Fibroblast of pulmonary artery (primary cell): ENCODE measurements around the gene OTOA.
A peak's percentile ranks its signal among the peaks of the same experiment; 100 is the strongest.
"Not testable (repeated sequence)": the region's sequence is repeated elsewhere in the genome, so short reads cannot be mapped to it uniquely, and the experiment has no call there.

ENCODE experiments used
- DNase-seq: peaks from one replicate; pipeline ENCODE4 v3.0.0-alpha.2; 2010; ENCODE audit warnings: low read depth
- H3K4me3 ChIP-seq: replicated peaks from 2 replicates; pipeline ENCODE4 v1.5.1; 2011; ENCODE audit warnings: low read depth, mild to moderate bottlenecking, control low read depth, low read length, moderate library complexity
- CTCF ChIP-seq: IDR thresholded peaks from 2 replicates; pipeline ENCODE4 v1.5.1; 2011; ENCODE audit warnings: mild to moderate bottlenecking, control low read depth, low read length, inconsistent platforms; ENCODE audit errors: missing control alignments

Gene OTOA

GRCh38 chr16:21625026-21625425 is 38.7 kb upstream of the OTOA start:
- no peak for TF ChIP-seq CTCF
- no peak for DNase-seq
- no peak overlapping the region for H3K4me3 ChIP-seq

GRCh38 chr16:21626659-21627277 is 37.0 kb upstream of the OTOA start:
- DNase-seq: peak; percentile 79
- H3K4me3 ChIP-seq: no peak overlapping the region
- TF ChIP-seq CTCF: no peak

- H3K4me3 ChIP-seq: no peak overlapping the region
- DNase-seq: no peak
- no peak for TF ChIP-seq CTCF
Observed at GRCh38 chr16:21628121-21628726, 35.5 kb upstream of the OTOA start.

GRCh38 chr16:21628772-21629171 is 35.0 kb upstream of the OTOA start:
- DNase-seq: no peak
- no peak overlapping the region for H3K4me3 ChIP-seq
- TF ChIP-seq CTCF: no peak

GRCh38 chr16:21629616-21630539 is 33.9 kb upstream of the OTOA start:
- DNase-seq, H3K4me3 ChIP-seq: not testable (repeated sequence)

DNA sequence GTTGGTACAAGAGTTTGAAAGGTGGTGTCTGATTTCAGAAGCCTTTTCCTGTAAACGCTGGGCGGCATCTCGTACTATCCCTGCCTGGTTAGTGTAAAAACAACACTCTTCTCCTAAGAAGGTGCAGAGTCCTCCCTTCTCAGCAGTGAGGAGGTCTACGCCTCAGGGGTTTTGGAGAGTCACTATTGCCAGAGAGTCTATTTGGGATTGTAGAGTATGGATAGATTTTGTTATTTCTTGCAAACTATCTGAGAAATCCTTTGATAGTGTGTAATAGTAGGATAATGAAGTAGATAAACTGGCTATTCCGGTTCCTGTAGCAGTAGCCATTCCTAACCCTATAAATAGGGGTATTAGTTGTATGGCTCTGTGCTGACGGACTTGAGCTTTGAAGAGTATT is 32.9 kb upstream of the OTOA start:
- H3K4me3 ChIP-seq, DNase-seq: not testable (repeated sequence)

DNA sequence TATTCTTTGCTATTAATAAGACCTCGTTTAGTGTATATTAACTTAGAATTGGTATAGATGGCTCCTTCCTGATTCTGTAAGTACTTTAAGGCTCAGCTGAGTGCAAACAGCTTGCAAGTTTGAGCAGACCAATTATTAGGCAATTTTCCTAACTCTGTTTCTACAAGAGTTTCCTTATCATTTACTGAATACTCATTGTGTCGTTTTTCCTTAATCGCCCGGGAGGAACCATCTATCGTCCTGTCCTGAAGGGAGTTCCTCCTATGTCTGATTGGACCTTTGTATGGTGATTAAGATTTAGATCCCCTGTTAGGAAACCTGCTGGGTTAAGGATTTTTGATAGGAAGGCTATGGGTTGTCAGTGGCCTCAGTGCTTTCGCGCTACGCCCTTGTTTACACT is 32.4 kb upstream of the OTOA start:
- DNase-seq: not testable (repeated sequence)

GRCh38 chr16:21631951-21632575 is 31.7 kb upstream of the OTOA start:
- DNase-seq, H3K4me3 ChIP-seq: not testable (repeated sequence)

More for the DNA sequence above, 32.4 kb upstream of the OTOA start:
- H3K4me3 ChIP-seq: not testable (repeated sequence)
